ENCODE measurements around the gene ADGRD1. TPM values are rescaled to one million over a fixed set of nuclear protein-coding genes. Genes with fewer than 3 reads are reported as not detected.

The ADGRD1 gene
- total RNA-seq, 1 donor from 2014 or later: 0.08 TPM

GRCh38 chr12:131018019-131018620, 64.4 kb downstream of the ADGRD1 start:
- peaks cover 8% of the 10 kb centered on the region for H3K27me3 ChIP-seq (ENCODE audit: control insufficient read depth, insufficient read depth, low read length)
- no peak for TF ChIP-seq CTCF (IDR thresholded peaks at IDR 0.05; ENCODE audit: insufficient read depth, low read length, poor library complexity, severe bottlenecking)
- no peak overlapping the region for H3K4me3 ChIP-seq (ENCODE audit: low read depth, low read length)
- no peaks in the 10 kb centered on the region for H3K36me3 ChIP-seq (ENCODE audit: control insufficient read depth, insufficient read depth, low read length)
- no peak for DNase-seq (ENCODE audit: low read depth)

- H3K36me3 ChIP-seq (ENCODE audit: control insufficient read depth, insufficient read depth, low read length): no peaks in the 10 kb centered on the region
- H3K27me3 ChIP-seq (ENCODE audit: control insufficient read depth, insufficient read depth, low read length): peaks cover 8% of the 10 kb centered on the region
- DNase-seq (ENCODE audit: low read depth): no peak
- H3K4me3 ChIP-seq (ENCODE audit: low read depth, low read length): no peak overlapping the region
- TF ChIP-seq CTCF (IDR thresholded peaks at IDR 0.05; ENCODE audit: insufficient read depth, low read length, poor library complexity, severe bottlenecking): no peak
These were observed 65.2 kb downstream of the ADGRD1 start for GRCh38 chr12:131018808-131019397.

GRCh38 chr12:131020326-131021153, 66.8 kb downstream of the ADGRD1 start:
- no peak for DNase-seq (ENCODE audit: low read depth)
- no peaks in the 10 kb centered on the region for H3K36me3 ChIP-seq (ENCODE audit: control insufficient read depth, insufficient read depth, low read length)
- peaks cover 8% of the 10 kb centered on the region for H3K27me3 ChIP-seq (ENCODE audit: control insufficient read depth, insufficient read depth, low read length)
- H3K4me3 ChIP-seq (ENCODE audit: low read depth, low read length): no peak overlapping the region
- no peak for TF ChIP-seq CTCF (IDR thresholded peaks at IDR 0.05; ENCODE audit: insufficient read depth, low read length, poor library complexity, severe bottlenecking)

GRCh38 chr12:131021154-131021541, 67.4 kb downstream of the ADGRD1 start:
- H3K36me3 ChIP-seq (ENCODE audit: control insufficient read depth, insufficient read depth, low read length): no peaks in the 10 kb centered on the region
- no peak overlapping the region for H3K4me3 ChIP-seq (ENCODE audit: low read depth, low read length)
- no peak for TF ChIP-seq CTCF (IDR thresholded peaks at IDR 0.05; ENCODE audit: insufficient read depth, low read length, poor library complexity, severe bottlenecking)
- no peak for DNase-seq (ENCODE audit: low read depth)
- H3K27me3 ChIP-seq (ENCODE audit: control insufficient read depth, insufficient read depth, low read length): peaks cover 8% of the 10 kb centered on the region

GRCh38 chr12:131024026-131024425, 70.3 kb downstream of the ADGRD1 start:
- H3K27me3 ChIP-seq (ENCODE audit: control insufficient read depth, insufficient read depth, low read length): peaks cover 8% of the 10 kb centered on the region
- no peak for DNase-seq (ENCODE audit: low read depth)
- no peak overlapping the region for H3K4me3 ChIP-seq (ENCODE audit: low read depth, low read length)
- TF ChIP-seq CTCF (IDR thresholded peaks at IDR 0.05; ENCODE audit: insufficient read depth, low read length, poor library complexity, severe bottlenecking): no peak
- no peaks in the 10 kb centered on the region for H3K36me3 ChIP-seq (ENCODE audit: control insufficient read depth, insufficient read depth, low read length)

Data from kidney epithelial cell (primary cell).